Fibroblast of lung (primary cell): ENCODE results near the gene IER5L.

Experiments used
- EZH2 ChIP-seq: IDR thresholded peaks from 2 replicates; pipeline ENCODE4 v1.5.1; 2012; ENCODE audit warnings: low read length, control low read depth, mild to moderate bottlenecking; ENCODE audit errors: missing control alignments
- TF ChIP-seq, protein P1 (sequence below), 2 donors: IDR thresholded peaks in 1 of 2; conservative IDR thresholded peaks in 1 of 2; 1 replicate in 1 of 2; 2 replicates in 1 of 2; pipeline ENCODE4 v1.5.1; 2011 to 2012; ENCODE audit warnings: low read length in 2 of 2, control low read depth in 1 of 2, inconsistent platforms in 1 of 2, low read depth in 1 of 2, mild to moderate bottlenecking in 1 of 2

DNA sequence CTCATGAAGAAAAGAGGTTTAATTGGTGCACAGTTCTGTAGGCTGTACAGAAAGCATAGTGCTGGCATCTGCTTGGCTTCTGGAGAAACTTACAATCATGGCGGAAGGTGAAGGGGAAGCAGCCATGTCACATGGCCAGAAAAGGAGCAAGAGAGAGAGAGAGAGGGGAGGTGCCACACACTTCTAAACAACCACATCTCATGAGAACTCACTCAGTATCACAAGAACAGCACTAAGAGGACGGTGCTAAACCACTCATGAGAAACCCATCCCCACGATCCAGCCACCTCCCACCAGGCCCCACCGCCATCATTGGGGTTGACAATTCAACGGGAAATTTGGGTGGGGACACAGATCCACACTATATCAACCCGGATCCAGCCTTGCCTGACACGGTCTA is 28.8 kb upstream of the IER5L start:
- TF ChIP-seq, protein P1, sequence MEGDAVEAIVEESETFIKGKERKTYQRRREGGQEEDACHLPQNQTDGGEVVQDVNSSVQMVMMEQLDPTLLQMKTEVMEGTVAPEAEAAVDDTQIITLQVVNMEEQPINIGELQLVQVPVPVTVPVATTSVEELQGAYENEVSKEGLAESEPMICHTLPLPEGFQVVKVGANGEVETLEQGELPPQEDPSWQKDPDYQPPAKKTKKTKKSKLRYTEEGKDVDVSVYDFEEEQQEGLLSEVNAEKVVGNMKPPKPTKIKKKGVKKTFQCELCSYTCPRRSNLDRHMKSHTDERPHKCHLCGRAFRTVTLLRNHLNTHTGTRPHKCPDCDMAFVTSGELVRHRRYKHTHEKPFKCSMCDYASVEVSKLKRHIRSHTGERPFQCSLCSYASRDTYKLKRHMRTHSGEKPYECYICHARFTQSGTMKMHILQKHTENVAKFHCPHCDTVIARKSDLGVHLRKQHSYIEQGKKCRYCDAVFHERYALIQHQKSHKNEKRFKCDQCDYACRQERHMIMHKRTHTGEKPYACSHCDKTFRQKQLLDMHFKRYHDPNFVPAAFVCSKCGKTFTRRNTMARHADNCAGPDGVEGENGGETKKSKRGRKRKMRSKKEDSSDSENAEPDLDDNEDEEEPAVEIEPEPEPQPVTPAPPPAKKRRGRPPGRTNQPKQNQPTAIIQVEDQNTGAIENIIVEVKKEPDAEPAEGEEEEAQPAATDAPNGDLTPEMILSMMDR (conservative IDR thresholded peaks at IDR 0.05 in 1 of 2, IDR thresholded peaks at IDR 0.05 in 1 of 2; ENCODE audit: low read depth in 1 of 2, low read length in 2 of 2) = no peak
- TF ChIP-seq EZH2 = no peak
